GM10248 (cell line): ENCODE results near the gene ATM.

Experiments
- CTCF ChIA-PET: fragments of 300-600 bp; sonication (Branson Sonifier 250); formaldehyde crosslinking; extraction: SDS; loops from one replicate; lab custom pipeline; 2021; ENCODE audit warnings: antibody characterized with exemption; lab: Yijun Ruan, JAX
- POLR2A ChIA-PET: fragments of 350-650 bp; sonication (Branson Sonifier 250); formaldehyde crosslinking; extraction: SDS; loops from one replicate; lab custom pipeline; 2020; ENCODE audit warnings: antibody characterized with exemption; lab: Yijun Ruan, JAX
- DNase-seq: peaks from one replicate; pipeline ENCODE4 v3.0.0; 2012; ENCODE audit errors: extremely low spot score
- TF ChIP-seq, protein P1 (sequence below): IDR thresholded peaks from 2 replicates; pipeline ENCODE4 v1.5.1; 2012; ENCODE audit warnings: mild to moderate bottlenecking, low read depth; ENCODE audit errors: extremely low read depth, missing control alignments, control extremely low read depth

The ATM gene, protein sequence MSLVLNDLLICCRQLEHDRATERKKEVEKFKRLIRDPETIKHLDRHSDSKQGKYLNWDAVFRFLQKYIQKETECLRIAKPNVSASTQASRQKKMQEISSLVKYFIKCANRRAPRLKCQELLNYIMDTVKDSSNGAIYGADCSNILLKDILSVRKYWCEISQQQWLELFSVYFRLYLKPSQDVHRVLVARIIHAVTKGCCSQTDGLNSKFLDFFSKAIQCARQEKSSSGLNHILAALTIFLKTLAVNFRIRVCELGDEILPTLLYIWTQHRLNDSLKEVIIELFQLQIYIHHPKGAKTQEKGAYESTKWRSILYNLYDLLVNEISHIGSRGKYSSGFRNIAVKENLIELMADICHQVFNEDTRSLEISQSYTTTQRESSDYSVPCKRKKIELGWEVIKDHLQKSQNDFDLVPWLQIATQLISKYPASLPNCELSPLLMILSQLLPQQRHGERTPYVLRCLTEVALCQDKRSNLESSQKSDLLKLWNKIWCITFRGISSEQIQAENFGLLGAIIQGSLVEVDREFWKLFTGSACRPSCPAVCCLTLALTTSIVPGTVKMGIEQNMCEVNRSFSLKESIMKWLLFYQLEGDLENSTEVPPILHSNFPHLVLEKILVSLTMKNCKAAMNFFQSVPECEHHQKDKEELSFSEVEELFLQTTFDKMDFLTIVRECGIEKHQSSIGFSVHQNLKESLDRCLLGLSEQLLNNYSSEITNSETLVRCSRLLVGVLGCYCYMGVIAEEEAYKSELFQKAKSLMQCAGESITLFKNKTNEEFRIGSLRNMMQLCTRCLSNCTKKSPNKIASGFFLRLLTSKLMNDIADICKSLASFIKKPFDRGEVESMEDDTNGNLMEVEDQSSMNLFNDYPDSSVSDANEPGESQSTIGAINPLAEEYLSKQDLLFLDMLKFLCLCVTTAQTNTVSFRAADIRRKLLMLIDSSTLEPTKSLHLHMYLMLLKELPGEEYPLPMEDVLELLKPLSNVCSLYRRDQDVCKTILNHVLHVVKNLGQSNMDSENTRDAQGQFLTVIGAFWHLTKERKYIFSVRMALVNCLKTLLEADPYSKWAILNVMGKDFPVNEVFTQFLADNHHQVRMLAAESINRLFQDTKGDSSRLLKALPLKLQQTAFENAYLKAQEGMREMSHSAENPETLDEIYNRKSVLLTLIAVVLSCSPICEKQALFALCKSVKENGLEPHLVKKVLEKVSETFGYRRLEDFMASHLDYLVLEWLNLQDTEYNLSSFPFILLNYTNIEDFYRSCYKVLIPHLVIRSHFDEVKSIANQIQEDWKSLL (N-terminal part only)

DNA sequence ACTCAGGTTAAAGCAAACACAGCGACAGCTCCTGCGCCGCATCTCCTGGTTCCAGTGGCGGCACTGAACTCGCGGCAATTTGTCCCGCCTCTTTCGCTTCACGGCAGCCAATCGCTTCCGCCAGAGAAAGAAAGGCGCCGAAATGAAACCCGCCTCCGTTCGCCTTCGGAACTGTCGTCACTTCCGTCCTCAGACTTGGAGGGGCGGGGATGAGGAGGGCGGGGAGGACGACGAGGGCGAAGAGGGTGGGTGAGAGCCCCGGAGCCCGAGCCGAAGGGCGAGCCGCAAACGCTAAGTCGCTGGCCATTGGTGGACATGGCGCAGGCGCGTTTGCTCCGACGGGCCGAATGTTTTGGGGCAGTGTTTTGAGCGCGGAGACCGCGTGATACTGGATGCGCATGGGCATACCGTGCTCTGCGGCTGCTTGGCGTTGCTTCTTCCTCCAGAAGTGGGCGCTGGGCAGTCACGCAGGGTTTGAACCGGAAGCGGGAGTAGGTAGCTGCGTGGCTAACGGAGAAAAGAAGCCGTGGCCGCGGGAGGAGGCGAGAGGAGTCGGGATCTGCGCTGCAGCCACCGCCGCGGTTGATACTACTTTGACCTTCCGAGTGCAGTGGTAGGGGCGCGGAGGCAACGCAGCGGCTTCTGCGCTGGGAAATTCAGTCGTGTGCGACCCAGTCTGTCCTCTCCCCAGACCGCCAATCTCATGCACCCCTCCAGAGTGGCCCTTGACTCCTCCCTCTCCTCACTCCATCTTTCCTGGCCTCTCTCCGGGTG is at the start of gene ATM, which contains the start of gene NPAT:
TSS of gene ATM (plus strand) at position 494 of the 774 bp plus-strand sequence. CDS start 4,558 bp downstream, outside the sequence.
TSS of gene NPAT (minus strand) at position 65 of the 774 bp plus-strand sequence. CDS start 102 bp downstream, outside the sequence.
- POLR2A ChIA-PET = interaction anchor here (1.2 to 1.6 kb wide), 2 partner anchors 16 to 21 kb away, joined by 3 to 4 read pairs; no protein-coding TSS in a partner anchor
- TF ChIP-seq, protein P1, sequence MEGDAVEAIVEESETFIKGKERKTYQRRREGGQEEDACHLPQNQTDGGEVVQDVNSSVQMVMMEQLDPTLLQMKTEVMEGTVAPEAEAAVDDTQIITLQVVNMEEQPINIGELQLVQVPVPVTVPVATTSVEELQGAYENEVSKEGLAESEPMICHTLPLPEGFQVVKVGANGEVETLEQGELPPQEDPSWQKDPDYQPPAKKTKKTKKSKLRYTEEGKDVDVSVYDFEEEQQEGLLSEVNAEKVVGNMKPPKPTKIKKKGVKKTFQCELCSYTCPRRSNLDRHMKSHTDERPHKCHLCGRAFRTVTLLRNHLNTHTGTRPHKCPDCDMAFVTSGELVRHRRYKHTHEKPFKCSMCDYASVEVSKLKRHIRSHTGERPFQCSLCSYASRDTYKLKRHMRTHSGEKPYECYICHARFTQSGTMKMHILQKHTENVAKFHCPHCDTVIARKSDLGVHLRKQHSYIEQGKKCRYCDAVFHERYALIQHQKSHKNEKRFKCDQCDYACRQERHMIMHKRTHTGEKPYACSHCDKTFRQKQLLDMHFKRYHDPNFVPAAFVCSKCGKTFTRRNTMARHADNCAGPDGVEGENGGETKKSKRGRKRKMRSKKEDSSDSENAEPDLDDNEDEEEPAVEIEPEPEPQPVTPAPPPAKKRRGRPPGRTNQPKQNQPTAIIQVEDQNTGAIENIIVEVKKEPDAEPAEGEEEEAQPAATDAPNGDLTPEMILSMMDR = peak; percentile 94
- CTCF ChIA-PET = interaction anchor here (1.0 to 2.6 kb wide), 11 partner anchors 9 to 444 kb away, joined by 3 to 12 read pairs (median 5); no protein-coding TSS in a partner anchor
- DNase-seq = peak; percentile 93

DNA sequence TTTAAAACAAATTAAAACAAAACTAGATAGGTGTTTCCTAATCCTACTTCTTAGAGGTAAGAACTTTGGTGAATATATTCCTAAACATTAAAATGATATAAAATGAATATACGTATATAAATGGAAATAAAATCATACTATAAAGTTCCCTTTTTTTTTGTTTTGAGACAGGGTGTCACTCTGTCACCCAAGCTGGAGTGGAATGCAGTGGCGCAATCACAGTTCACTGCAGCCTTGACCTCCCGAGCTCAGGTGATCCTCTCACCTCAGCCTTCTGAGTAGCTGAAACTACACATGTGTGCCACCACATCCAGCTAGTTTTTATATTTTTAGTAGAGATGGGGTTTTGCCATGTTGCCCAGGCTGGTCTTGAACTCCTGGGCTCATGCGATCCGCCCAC is 45.3 kb upstream of the ATM start:
- ChIA-PET POLR2A (no interaction called here), CTCF (interaction anchor here (1.9 kb wide), 1 partner anchor 9 kb away, joined by 5 read pairs; no protein-coding TSS in a partner anchor)
- no peak for DNase-seq
- TF ChIP-seq, protein P1 = no peak

DNA sequence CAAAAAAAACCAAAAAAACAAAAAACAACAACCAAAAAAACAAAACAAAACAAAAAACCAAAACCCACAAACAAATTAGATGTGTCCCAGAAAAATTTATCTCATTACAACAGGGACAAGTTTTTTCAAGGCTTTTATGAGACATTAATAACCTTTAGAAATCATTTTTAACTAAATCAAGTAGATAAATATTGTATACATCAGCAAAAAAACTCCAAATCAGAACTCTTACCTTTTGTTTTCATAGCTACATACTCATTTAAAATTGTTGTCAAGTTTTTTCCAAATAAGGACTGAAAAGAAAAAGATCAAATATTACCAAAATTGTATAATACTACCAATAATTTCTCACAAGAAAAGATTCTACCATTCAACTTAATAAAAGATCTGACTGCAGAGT is 29.1 kb upstream of the ATM start:
- CTCF ChIA-PET = interaction anchor here (1.3 to 1.6 kb wide), 3 partner anchors 20 to 44 kb away, joined by 3 read pairs; no protein-coding TSS in a partner anchor
- no peak for DNase-seq
- TF ChIP-seq, protein P1 = no peak
- POLR2A ChIA-PET = no interaction called here

DNA sequence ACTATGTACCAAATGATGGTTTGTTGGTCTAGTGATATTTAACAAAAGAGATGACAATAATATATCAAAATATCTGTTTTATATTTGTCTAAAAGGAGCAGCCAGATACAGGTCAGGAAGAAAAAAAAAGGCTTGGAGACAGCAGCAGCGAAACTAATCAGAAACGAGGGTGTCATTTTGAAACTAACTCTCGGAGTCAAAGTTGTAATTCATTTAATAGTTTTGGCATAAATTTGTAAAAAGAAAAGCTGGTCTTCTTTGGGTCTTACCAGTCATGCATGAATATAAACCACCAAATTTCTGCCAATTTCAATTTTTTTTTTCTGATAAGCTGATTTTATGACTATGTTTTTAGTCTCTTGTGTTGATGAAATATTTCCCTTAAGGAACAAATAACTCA is 26.0 kb upstream of the ATM start:
- ChIA-PET CTCF (interaction anchor here (1.2 to 1.7 kb wide), 2 partner anchors 10 to 22 kb away, joined by 3 to 4 read pairs; no protein-coding TSS in a partner anchor), POLR2A (no interaction called here)
- TF ChIP-seq, protein P1 = no peak
- peak; percentile 43 for DNase-seq

DNA sequence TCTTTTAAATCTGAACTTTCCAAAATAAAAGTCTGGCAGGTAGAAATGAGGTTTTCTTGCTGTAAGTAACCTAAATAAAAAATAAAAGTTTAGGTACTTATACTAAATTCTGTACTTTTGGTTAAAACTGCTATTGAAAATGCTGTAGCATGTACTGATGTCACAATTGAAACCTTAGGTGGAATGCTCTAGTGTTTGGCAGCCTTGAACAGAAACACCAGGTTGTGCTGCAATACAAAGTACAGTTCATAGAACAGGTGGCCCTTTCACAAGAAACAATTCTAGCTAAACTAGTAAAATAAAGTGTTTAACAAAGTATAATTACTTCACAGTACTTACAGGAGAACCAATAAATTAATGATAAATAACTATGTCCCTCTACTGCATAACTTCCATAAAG is 25.5 kb upstream of the ATM start:
- no peak for DNase-seq
- ChIA-PET CTCF (interaction anchor here (1.2 to 1.7 kb wide), 2 partner anchors 9 to 21 kb away, joined by 3 to 4 read pairs; no protein-coding TSS in a partner anchor), POLR2A (no interaction called here)
- TF ChIP-seq, protein P1 = peak; percentile 3
